HEK293T (cell line): ENCODE results near the gene ARID4B.

Experiments
- ARNT ChIP-seq: fragments of 450-650 bp; IDR thresholded peaks from 2 replicates; pipeline ENCODE4 v1.6.1; 2017; ENCODE audit warnings: mild to moderate bottlenecking
- SP1 ChIP-seq: fragments of 450-650 bp; IDR thresholded peaks from 2 replicates; pipeline ENCODE4 v1.6.1; 2017
- TARDBP ChIP-seq: fragments of 450-650 bp; IDR thresholded peaks from 2 replicates; pipeline ENCODE4 v1.6.1; 2016
- ZNF384 ChIP-seq: fragments of 450-650 bp; IDR thresholded peaks from 2 replicates; pipeline ENCODE4 v1.6.1; 2016

GRCh38 chr1:235180916-235181460 lies 147.0 kb downstream of the ARID4B start:
- TF ChIP-seq TARDBP (no peak), ARNT (no peak), ZNF384 (no peak), SP1 (no peak)
